GM19463 (cell line): ENCODE measurements around the gene ATP2C1.

ENCODE experiments used
- ATAC-seq: cut with Tn5 transposase; IDR thresholded peaks from one replicate; pipeline ENCODE4 v1.9.1; 2021; ENCODE audit warnings: mild to moderate bottlenecking, moderate library complexity; ENCODE audit not compliant: unreplicated experiment

ATP2C1 gene

GRCh38 chr3:130933801-130934345 is 40.0 kb downstream of the ATP2C1 start:
- ATAC-seq = no peak

GRCh38 chr3:130934442-130935089 is 40.7 kb downstream of the ATP2C1 start:
- no peak for ATAC-seq

- ATAC-seq = no peak
These were observed 42.0 kb downstream of the ATP2C1 start for GRCh38 chr3:130935761-130936492.

- no peak for ATAC-seq
These were observed 45.9 kb downstream of the ATP2C1 start for GRCh38 chr3:130939753-130940152.

GRCh38 chr3:130941793-130942192 is 47.9 kb downstream of the ATP2C1 start:
- ATAC-seq = no peak

- ATAC-seq = no peak
These were observed 53.0 kb downstream of the ATP2C1 start for GRCh38 chr3:130946882-130947281.

GRCh38 chr3:130948001-130948773 is 54.3 kb downstream of the ATP2C1 start:
- ATAC-seq = no peak

- ATAC-seq = peak; percentile 74
These were observed 55.0 kb downstream of the ATP2C1 start for GRCh38 chr3:130948929-130949328.

GRCh38 chr3:130950124-130950523 is 56.2 kb downstream of the ATP2C1 start:
- peak; percentile 80 for ATAC-seq

- ATAC-seq = no peak
These were observed 56.8 kb downstream of the ATP2C1 start for GRCh38 chr3:130950641-130951040.

GRCh38 chr3:130955481-130955880 is 61.6 kb downstream of the ATP2C1 start:
- ATAC-seq = no peak

- no peak for ATAC-seq
These were observed 62.4 kb downstream of the ATP2C1 start for GRCh38 chr3:130956281-130956680.

- no peak for ATAC-seq
These were observed 62.8 kb downstream of the ATP2C1 start for GRCh38 chr3:130956721-130957120.

- ATAC-seq = no peak
These were observed 66.4 kb downstream of the ATP2C1 start for GRCh38 chr3:130960139-130960795.

- no peak for ATAC-seq
These were observed 67.6 kb downstream of the ATP2C1 start for GRCh38 chr3:130961458-130961857.

- no peak for ATAC-seq
These were observed 69.6 kb downstream of the ATP2C1 start for GRCh38 chr3:130963444-130963843.

GRCh38 chr3:130963878-130964277 is 70.0 kb downstream of the ATP2C1 start:
- ATAC-seq = no peak

GRCh38 chr3:130967281-130967680 is 73.4 kb downstream of the ATP2C1 start:
- ATAC-seq = no peak

GRCh38 chr3:130968221-130968620 is 74.3 kb downstream of the ATP2C1 start:
- ATAC-seq = no peak

GRCh38 chr3:130969621-130970020 is 75.7 kb downstream of the ATP2C1 start:
- ATAC-seq = no peak

GRCh38 chr3:130971208-130971607 is 77.3 kb downstream of the ATP2C1 start:
- ATAC-seq = no peak
